ENCODE measurements around the gene PASK. TPM values are rescaled to one million over a fixed set of nuclear protein-coding genes. Genes with fewer than 3 reads are reported as not detected.
A peak's percentile ranks its signal among the peaks of the same experiment; 100 is the strongest.

The PASK gene
- total RNA-seq, 5 donors from 2014 or later (not counting 1 experiment from before 2014, with no cell fraction given), result 80.5 to 272 (median 167) TPM

DNA sequence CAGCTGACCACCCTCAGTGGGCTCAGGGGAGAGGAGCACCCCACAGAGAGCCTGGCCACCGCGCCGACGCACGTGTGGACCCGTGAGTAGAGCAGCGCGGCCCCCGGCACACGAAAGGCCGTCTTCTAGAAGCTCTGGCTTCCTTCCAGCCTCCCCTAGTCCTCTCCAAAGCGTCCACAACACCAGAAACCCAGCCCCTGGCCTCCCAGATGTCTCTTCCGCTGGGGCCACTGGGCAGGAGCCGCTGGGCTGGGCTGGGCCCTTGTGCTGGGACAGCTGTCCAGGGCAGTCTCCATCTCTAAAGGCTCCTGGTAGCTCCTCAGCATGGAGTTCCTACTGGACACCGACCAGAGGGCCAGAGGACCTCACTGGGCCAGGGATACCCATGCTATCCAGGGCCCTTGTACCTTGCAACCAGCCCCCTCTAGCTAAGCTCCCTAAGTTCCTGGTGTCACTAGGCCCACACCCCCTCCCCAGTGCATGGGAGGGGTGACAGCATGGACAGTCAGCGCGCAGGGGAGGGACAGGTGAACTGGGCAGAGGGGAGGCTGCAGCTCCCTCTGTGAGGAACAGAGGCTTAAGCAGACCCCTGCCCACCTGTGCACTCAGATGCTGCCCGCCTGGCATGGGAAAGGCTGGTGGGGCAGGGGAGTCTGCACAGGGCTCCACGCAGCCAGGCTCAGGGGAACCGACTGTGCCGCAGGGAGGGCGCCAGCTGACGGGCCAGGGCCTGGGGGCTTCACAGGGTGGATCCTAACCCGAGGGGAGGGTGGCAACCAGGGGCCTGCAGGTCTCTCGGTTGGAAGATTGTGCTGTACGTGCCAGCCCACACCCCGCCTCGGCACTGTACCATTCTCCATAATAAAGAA lies 80.1 kb downstream of the PASK start:
- no peak overlapping the region for H3K27ac Mint-ChIP-seq
- ATAC-seq (replicated peaks in 1 of 4), result no peak
- WGBS (ENCODE audit: insufficient coverage), result 89% methylated on average over 24 of the region's 28 CpGs
- peak in 1 of 35 experiments; percentile 21 for DNase-seq
- H3K36me3 Mint-ChIP-seq, result peaks cover 7% of the 10 kb centered on the region
- H3K27ac ChIP-seq (ENCODE audit: low read length), result no peak overlapping the region
- peaks cover 2 to 3% (median 2%) of the 10 kb centered on the region in 3 donors for H3K4me1 Mint-ChIP-seq
- H3K4me3 Mint-ChIP-seq, result no peak overlapping the region
- peaks cover 0 to 9% of the 10 kb centered on the region in 2 experiments for H3K27me3 ChIP-seq (replicated peaks in 1 of 2; ENCODE audit: control insufficient read depth in 2 of 2, extremely low read depth in 1 of 2, insufficient read depth in 2 of 2, low read length in 1 of 2)
- ChIA-PET POLR2A (no interaction called here), CTCF (no interaction called here)
- H3K27me3 Mint-ChIP-seq, result no peaks in the 10 kb centered on the region
- no peaks in the 10 kb centered on the region for H3K9me3 ChIP-seq
- peaks cover 0 to 3% of the 10 kb centered on the region in 2 experiments for H3K4me1 ChIP-seq (ENCODE audit: control insufficient read depth in 1 of 2, extremely low read depth in 1 of 2, insufficient read depth in 2 of 2, low read length in 2 of 2)
- H3K9me3 Mint-ChIP-seq, result no peaks in the 10 kb centered on the region
- peaks cover 0 to 6% of the 10 kb centered on the region in 2 donors for H3K36me3 ChIP-seq (ENCODE audit: control insufficient read depth in 2 of 2, extremely low read depth in 1 of 2, insufficient read depth in 1 of 2, low read length in 1 of 2)
- H3K4me3 ChIP-seq (ENCODE audit: control insufficient read depth in 1 of 2, extremely low read depth in 1 of 2, low read length in 1 of 2), result no peak overlapping the region

DNA sequence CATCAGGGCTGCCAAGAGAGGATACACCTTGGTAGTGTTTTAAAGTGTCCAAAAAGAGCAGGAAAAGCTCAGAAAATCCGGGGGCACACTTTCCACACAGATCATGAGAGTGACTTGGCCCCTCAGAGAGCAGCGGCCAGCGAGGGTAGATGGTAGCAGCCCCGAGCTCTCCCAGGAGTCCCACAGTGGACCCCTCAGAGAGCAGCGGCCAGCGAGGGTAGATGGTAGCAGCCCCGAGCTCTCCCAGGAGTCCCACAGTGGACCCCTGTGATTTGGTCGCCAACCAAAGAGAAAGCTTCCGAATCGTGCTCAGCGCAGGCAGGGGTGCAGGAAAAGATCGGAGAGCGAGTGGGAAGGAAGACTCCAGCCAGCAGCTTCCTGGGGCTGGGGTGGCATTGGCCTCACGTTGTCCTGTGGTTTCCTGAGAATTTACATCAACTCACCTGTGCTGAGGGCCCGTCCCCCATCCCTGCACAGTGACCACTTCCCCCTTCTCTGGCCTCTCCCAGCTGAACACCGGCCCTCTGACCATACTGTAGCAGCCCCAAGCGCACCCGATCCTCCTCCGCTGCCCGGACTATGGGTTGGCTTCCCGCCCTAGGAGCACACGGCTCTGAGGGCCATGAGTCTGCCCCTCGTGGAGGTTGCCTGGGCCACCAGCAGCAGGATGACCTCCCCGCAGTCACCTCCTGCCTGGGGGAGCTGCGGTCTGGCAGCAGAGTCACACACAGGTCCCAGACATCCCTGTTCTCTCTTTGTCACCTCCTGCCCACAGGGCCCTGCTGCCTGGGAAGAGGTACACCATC lies 80.9 kb downstream of the PASK start:
- POLR2A ChIA-PET, result no interaction called here
- H3K36me3 ChIP-seq (ENCODE audit: control insufficient read depth in 2 of 2, extremely low read depth in 1 of 2, insufficient read depth in 1 of 2, low read length in 1 of 2), result no peaks in the 10 kb centered on the region

DNA sequence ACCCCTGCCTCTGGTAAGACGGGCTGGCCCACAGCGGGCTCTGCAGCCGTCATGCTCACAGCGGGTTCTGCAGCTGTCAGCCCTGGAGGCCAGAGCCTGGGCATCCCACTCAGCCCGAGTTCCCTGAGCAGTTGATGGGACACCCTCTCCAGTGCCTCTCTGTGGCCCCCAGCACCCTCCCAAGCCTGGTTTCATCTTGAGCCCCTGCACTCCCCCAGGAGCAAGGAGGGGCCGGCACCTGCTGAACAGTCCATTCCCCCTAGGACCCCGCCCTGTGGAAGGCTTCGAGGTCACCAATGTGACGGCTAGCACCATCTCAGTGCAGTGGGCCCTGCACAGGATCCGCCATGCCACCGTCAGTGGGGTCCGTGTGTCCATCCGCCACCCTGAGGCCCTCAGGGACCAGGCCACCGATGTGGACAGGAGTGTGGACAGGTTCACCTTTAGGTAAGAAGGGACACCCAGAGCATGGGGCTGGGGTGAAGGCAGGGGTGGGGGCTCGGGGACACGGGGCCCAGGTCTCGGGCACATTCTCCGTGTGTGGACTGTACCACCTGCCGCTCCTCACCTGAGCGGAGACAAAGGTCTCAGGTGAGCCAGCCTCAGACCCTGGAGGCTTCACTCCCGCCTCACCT lies 81.7 kb downstream of the PASK start:
- Mint-ChIP-seq H3K27ac (no peak overlapping the region), H3K4me3 (no peak overlapping the region), H3K4me1 (peaks cover 3 to 6% (median 5%) of the 10 kb centered on the region in 3 donors), H3K27me3 (no peaks in the 10 kb centered on the region), H3K36me3 (peaks cover 4% of the 10 kb centered on the region), H3K9me3 (no peaks in the 10 kb centered on the region)
- POLR2A ChIA-PET, result no interaction called here
- ATAC-seq (replicated peaks in 1 of 4) (no peak), DNase-seq (no peak)
- no peak overlapping the region for H3K4me3 ChIP-seq (ENCODE audit: control insufficient read depth in 1 of 2, extremely low read depth in 1 of 2, low read length in 1 of 2)
- WGBS (ENCODE audit: insufficient coverage), result 86% methylated on average over 7 of the region's 21 CpGs
- no peaks in the 10 kb centered on the region for H3K36me3 ChIP-seq (ENCODE audit: control insufficient read depth in 2 of 2, extremely low read depth in 1 of 2, insufficient read depth in 1 of 2, low read length in 1 of 2)
- CTCF ChIA-PET, result interaction anchor here in 1 of 2 donors (0.5 kb wide), 1 partner anchor 435 kb away, joined by 3 read pairs; no protein-coding TSS in a partner anchor
- H3K4me1 ChIP-seq (ENCODE audit: control insufficient read depth in 1 of 2, extremely low read depth in 1 of 2, insufficient read depth in 2 of 2, low read length in 2 of 2), result peaks cover 0 to 13% of the 10 kb centered on the region in 2 experiments
- no peak overlapping the region for H3K27ac ChIP-seq (ENCODE audit: low read length)
- H3K27me3 ChIP-seq (replicated peaks in 1 of 2; ENCODE audit: control insufficient read depth in 2 of 2, extremely low read depth in 1 of 2, insufficient read depth in 2 of 2, low read length in 1 of 2), result peaks cover 0 to 20% of the 10 kb centered on the region in 2 experiments
- H3K9me3 ChIP-seq, result no peaks in the 10 kb centered on the region

More for the DNA sequence above, 80.9 kb downstream of the PASK start:
- Mint-ChIP-seq H3K27ac (no peak overlapping the region), H3K36me3 (peaks cover 4% of the 10 kb centered on the region), H3K9me3 (no peaks in the 10 kb centered on the region), H3K4me3 (no peak overlapping the region), H3K4me1 (peaks cover 3 to 5% (median 4%) of the 10 kb centered on the region in 3 donors), H3K27me3 (no peaks in the 10 kb centered on the region)
- no peaks in the 10 kb centered on the region for H3K9me3 ChIP-seq
- CTCF ChIA-PET, result no interaction called here
- H3K4me1 ChIP-seq (ENCODE audit: control insufficient read depth in 1 of 2, extremely low read depth in 1 of 2, insufficient read depth in 2 of 2, low read length in 2 of 2), result peaks cover 0 to 10% of the 10 kb centered on the region in 2 experiments
- no peak for ATAC-seq (replicated peaks in 1 of 4)
- no peak overlapping the region for H3K27ac ChIP-seq (ENCODE audit: low read length)
- H3K4me3 ChIP-seq (ENCODE audit: control insufficient read depth in 1 of 2, extremely low read depth in 1 of 2, low read length in 1 of 2), result no peak overlapping the region
- peaks cover 0 to 13% of the 10 kb centered on the region in 2 experiments for H3K27me3 ChIP-seq (replicated peaks in 1 of 2; ENCODE audit: control insufficient read depth in 2 of 2, extremely low read depth in 1 of 2, insufficient read depth in 2 of 2, low read length in 1 of 2)
- DNase-seq, result no peak
- 84% methylated on average over 25 of the region's 25 CpGs for WGBS (ENCODE audit: insufficient coverage)

DNA sequence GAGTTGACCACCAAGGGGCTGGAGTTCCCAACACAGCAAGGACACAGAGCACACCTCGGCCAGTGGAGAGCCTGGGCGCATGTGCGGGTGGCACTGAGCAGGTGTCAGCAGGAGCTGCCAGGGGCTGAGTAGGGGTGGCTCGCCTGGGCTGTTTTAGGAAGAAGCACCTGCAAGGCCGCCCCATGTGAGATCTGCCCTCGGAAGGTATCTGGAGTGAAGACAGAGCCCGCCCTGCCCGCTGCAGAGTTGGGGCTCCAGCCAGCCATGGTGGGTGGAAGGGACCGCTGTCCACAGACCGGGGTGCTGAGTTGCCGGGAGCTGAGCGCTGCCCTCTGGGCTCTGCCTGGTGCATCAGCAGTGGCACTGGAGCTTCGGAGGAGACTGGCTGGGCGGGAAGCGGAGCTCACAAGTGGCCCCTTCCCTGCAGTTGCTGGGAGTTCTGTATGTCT lies 82.4 kb downstream of the PASK start:
- Mint-ChIP-seq H3K4me3 (no peak overlapping the region), H3K36me3 (peaks cover 4% of the 10 kb centered on the region), H3K9me3 (no peaks in the 10 kb centered on the region), H3K4me1 (peaks cover 3 to 6% (median 5%) of the 10 kb centered on the region in 3 donors), H3K27me3 (no peaks in the 10 kb centered on the region), H3K27ac (no peak overlapping the region)
- DNase-seq (peak in 1 of 35 experiments; percentile 22), ATAC-seq (replicated peaks in 1 of 4) (no peak)
- H3K4me1 ChIP-seq (ENCODE audit: control insufficient read depth in 1 of 2, extremely low read depth in 1 of 2, insufficient read depth in 2 of 2, low read length in 2 of 2), result peaks cover 0 to 13% of the 10 kb centered on the region in 2 experiments
- H3K27me3 ChIP-seq (replicated peaks in 1 of 2; ENCODE audit: control insufficient read depth in 2 of 2, extremely low read depth in 1 of 2, insufficient read depth in 2 of 2, low read length in 1 of 2), result peaks cover 0 to 23% of the 10 kb centered on the region in 2 experiments
- no peak overlapping the region for H3K27ac ChIP-seq (ENCODE audit: low read length)
- WGBS (ENCODE audit: insufficient coverage), result 90% methylated on average over 15 of the region's 15 CpGs
- no peaks in the 10 kb centered on the region for H3K36me3 ChIP-seq (ENCODE audit: control insufficient read depth in 2 of 2, extremely low read depth in 1 of 2, insufficient read depth in 1 of 2, low read length in 1 of 2)
- H3K4me3 ChIP-seq (ENCODE audit: control insufficient read depth in 1 of 2, extremely low read depth in 1 of 2, low read length in 1 of 2), result no peak overlapping the region
- no peaks in the 10 kb centered on the region for H3K9me3 ChIP-seq
- CTCF ChIA-PET, result interaction anchor here in 1 of 2 donors (0.5 kb wide), 1 partner anchor 435 kb away, joined by 3 read pairs; no protein-coding TSS in a partner anchor
- POLR2A ChIA-PET, result no interaction called here

DNA sequence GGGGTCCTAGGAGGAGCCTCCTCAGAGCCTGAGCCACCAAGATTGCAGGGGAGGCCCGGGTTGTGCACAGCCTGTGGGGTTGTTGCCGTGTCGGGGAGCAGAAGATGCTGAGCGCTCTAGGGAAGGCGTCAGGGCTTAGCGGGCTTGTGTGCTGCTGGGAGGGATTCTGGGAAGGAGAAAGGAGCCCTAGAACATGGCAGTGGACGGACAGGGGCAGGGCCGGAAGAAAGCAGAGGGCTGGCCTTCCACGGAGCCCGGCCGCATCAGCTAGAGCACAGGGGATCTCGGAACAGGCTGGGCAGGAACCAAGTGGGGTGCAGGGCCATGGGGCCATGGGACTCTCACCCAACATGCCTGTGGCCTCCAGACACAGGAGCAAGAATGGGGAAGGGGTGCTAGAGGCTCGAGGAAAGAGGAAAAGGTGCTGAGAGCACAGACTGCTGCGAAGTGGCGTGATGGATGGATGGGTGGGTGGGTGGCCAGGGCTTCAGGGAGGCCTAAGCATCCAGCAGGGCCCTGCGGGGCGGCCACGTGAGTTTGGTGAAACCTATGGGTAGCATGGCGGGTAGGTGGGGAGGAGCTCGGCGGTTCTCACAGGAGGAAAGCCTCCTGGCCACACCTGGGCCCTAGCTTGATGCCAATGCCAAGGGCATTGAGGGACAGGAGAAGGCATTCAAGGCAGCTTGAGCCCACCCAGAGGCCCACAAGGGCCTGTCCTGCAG lies 82.9 kb downstream of the PASK start:
- Mint-ChIP-seq H3K27me3 (no peaks in the 10 kb centered on the region), H3K27ac (no peak overlapping the region), H3K4me3 (no peak overlapping the region), H3K36me3 (peaks cover 4% of the 10 kb centered on the region), H3K9me3 (no peaks in the 10 kb centered on the region), H3K4me1 (peaks cover 3 to 6% (median 5%) of the 10 kb centered on the region in 3 donors)
- Histone ChIP-seq H3K27me3 (replicated peaks in 1 of 2; ENCODE audit: control insufficient read depth in 2 of 2, extremely low read depth in 1 of 2, insufficient read depth in 2 of 2, low read length in 1 of 2) (peaks cover 0 to 23% of the 10 kb centered on the region in 2 experiments), H3K9me3 (no peaks in the 10 kb centered on the region), H3K4me3 (ENCODE audit: control insufficient read depth in 1 of 2, extremely low read depth in 1 of 2, low read length in 1 of 2) (no peak overlapping the region), H3K27ac (ENCODE audit: low read length) (no peak overlapping the region), H3K4me1 (ENCODE audit: control insufficient read depth in 1 of 2, extremely low read depth in 1 of 2, insufficient read depth in 2 of 2, low read length in 2 of 2) (peaks cover 0 to 13% of the 10 kb centered on the region in 2 experiments), H3K36me3 (ENCODE audit: control insufficient read depth in 2 of 2, extremely low read depth in 1 of 2, insufficient read depth in 1 of 2, low read length in 1 of 2) (no peaks in the 10 kb centered on the region)
- DNase-seq (peak in 1 of 35 experiments; percentile 11), ATAC-seq (replicated peaks in 1 of 4) (no peak)
- ChIA-PET CTCF (no interaction called here), POLR2A (no interaction called here)
- 92% methylated on average over 19 of the region's 21 CpGs for WGBS (ENCODE audit: insufficient coverage)

Data from T-cell (primary cell).